ENCODE data around the gene FAM98B. TPM values are rescaled to one million over a fixed set of nuclear protein-coding genes. Genes with fewer than 3 reads are reported as not detected.

Gene FAM98B
- total and polyA plus RNA-seq, 9 of the 15 experiments (the other 6 are each of a cell fraction or from before 2014, with no cell fraction given) = 3.1 to 42.0 (median 9.4) TPM

DNA sequence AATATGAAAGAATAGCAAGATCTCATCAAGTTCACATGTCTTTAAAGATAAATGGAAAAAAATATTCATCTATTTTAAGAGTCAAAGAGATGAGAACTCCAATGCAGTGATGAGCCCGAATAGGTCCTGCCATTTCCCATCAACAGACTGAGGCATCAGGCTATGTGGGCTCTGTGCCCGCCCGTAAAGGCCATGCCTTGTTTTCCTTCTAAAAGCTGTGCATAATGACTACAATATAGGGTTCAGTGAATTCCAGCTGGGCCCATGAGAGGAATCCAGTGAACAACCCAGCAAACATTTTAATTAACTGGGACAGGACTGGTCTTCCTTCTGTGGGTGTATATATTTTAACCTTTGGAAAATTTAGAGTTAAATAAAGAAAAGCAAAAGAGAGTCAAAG lies 66.1 kb downstream of the FAM98B start:
- H3K9ac ChIP-seq (ENCODE audit: insufficient read depth in 1 of 2, low read depth in 2 of 2, low read length in 2 of 2) = no peak overlapping the region
- POLR2A ChIA-PET = interaction anchor here (0.8 kb wide), 1 partner anchor 9 kb away, joined by 5 read pairs; no protein-coding TSS in a partner anchor
- no peak overlapping the region for H2AFZ ChIP-seq (ENCODE audit: low read depth, low read length)
- H3K4me3 ChIP-seq = no peak overlapping the region
- H3K79me2 ChIP-seq (ENCODE audit: control insufficient read depth, insufficient read depth, low read length) = no peaks in the 10 kb centered on the region
- no peak overlapping the region for H3K27ac ChIP-seq (ENCODE audit: extremely low read depth, low read depth, low read length)
- H3K4me2 ChIP-seq (ENCODE audit: insufficient read depth, low read length) = no peak overlapping the region
- WGBS (ENCODE audit: insufficient coverage, low coverage, missing lambda C conversion rate) = 37% methylated on average over 3 of the region's 3 CpGs
- TF ChIP-seq LARP7 (IDR thresholded peaks at IDR 0.05) (no peak), POLR2A (conservative IDR thresholded peaks at IDR 0.05) (no peak)
- in situ Hi-C loops (cut with MboI) = no loop called here
- no TSS peak for BruUV-seq (replicated peaks)
- no peaks in the 10 kb centered on the region for H4K20me1 ChIP-seq (replicated peaks; ENCODE audit: control insufficient read depth, insufficient read depth, low read length)
- peaks cover 0 to 6% of the 10 kb centered on the region in 2 experiments; a peak in 3 of 5 replicates for H3K27me3 ChIP-seq (ENCODE audit: control insufficient read depth in 2 of 2, insufficient read depth in 2 of 2, low read length in 2 of 2)
- no peak for ATAC-seq
- H3K9me1 ChIP-seq (ENCODE audit: control insufficient read depth, insufficient read depth, low read length) = no peaks in the 10 kb centered on the region
- no peaks in the 10 kb centered on the region for H3K4me1 ChIP-seq (replicated peaks in 1 of 2; ENCODE audit: control insufficient read depth in 2 of 2, insufficient read depth in 2 of 2, low read length in 2 of 2)
- CTCF ChIA-PET (ENCODE audit: low intra/inter-chr PET ratio) = no interaction called here
- intact Hi-C loops (cut with micrococcal nuclease) = no loop called here
- no peak for DNase-seq (ENCODE audit: extremely low read depth in 1 of 4, low spot score in 3 of 4)
- no peaks in the 10 kb centered on the region for H3K36me3 ChIP-seq (ENCODE audit: control insufficient read depth, insufficient read depth, low read length)
- FAIRE-seq = no peak
- no peaks in the 10 kb centered on the region for H3K9me3 ChIP-seq (replicated peaks; ENCODE audit: control insufficient read depth, insufficient read depth, low read depth, low read length)

DNA sequence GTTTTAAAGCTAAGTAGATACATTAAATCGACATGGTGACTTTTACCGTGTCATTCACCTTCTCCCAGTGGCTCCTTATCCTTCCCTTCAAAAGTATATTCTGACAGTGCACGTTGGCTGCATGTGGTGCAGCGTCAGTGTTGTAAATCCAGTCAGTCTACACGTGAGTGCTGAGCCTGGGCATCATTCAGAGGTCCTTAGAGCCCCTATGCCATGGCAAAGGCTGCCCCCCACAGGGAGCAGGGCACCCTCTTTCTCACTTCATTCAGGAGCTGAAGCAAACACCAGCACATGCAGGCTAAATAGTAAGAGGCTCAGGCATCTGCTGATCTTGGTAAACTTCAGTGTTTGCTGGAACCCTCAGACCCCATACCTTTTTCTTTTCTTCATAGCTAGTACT lies 67.4 kb downstream of the FAM98B start:
- in situ Hi-C loops (cut with MboI) (no loop called here), intact Hi-C loops (cut with micrococcal nuclease) (no loop called here)
- ChIA-PET POLR2A (interaction anchor here (1.1 kb wide), 1 partner anchor 8 kb away, joined by 5 read pairs; no protein-coding TSS in a partner anchor), CTCF (ENCODE audit: low intra/inter-chr PET ratio) (no interaction called here)
- H3K9ac ChIP-seq (ENCODE audit: insufficient read depth in 1 of 2, low read depth in 2 of 2, low read length in 2 of 2) = no peak overlapping the region
- H3K79me2 ChIP-seq (ENCODE audit: control insufficient read depth, insufficient read depth, low read length) = no peaks in the 10 kb centered on the region
- WGBS (ENCODE audit: insufficient coverage, low coverage, missing lambda C conversion rate) = 0% methylated on average over 5 of the region's 5 CpGs
- FAIRE-seq = no peak
- no peak; the same call in 2 of the 3 replicates for ATAC-seq
- no peak overlapping the region for H3K4me2 ChIP-seq (ENCODE audit: insufficient read depth, low read length)
- no peaks in the 10 kb centered on the region for H3K9me3 ChIP-seq (replicated peaks; ENCODE audit: control insufficient read depth, insufficient read depth, low read depth, low read length)
- no peaks in the 10 kb centered on the region for H3K9me1 ChIP-seq (ENCODE audit: control insufficient read depth, insufficient read depth, low read length)
- H4K20me1 ChIP-seq (replicated peaks; ENCODE audit: control insufficient read depth, insufficient read depth, low read length) = no peaks in the 10 kb centered on the region
- H3K4me3 ChIP-seq = no peak overlapping the region
- H2AFZ ChIP-seq (ENCODE audit: low read depth, low read length) = no peak overlapping the region
- DNase-seq (ENCODE audit: extremely low read depth in 1 of 4, low spot score in 3 of 4) = no peak
- BruUV-seq (replicated peaks) = no TSS peak
- H3K27me3 ChIP-seq (ENCODE audit: control insufficient read depth in 2 of 2, insufficient read depth in 2 of 2, low read length in 2 of 2) = peaks cover 0 to 4% of the 10 kb centered on the region in 2 experiments; a peak in 3 of 5 replicates
- no peaks in the 10 kb centered on the region for H3K4me1 ChIP-seq (replicated peaks in 1 of 2; ENCODE audit: control insufficient read depth in 2 of 2, insufficient read depth in 2 of 2, low read length in 2 of 2)
- H3K27ac ChIP-seq (ENCODE audit: extremely low read depth, low read depth, low read length) = no peak overlapping the region
- H3K36me3 ChIP-seq (ENCODE audit: control insufficient read depth, insufficient read depth, low read length) = no peaks in the 10 kb centered on the region
- TF ChIP-seq, protein P1, sequence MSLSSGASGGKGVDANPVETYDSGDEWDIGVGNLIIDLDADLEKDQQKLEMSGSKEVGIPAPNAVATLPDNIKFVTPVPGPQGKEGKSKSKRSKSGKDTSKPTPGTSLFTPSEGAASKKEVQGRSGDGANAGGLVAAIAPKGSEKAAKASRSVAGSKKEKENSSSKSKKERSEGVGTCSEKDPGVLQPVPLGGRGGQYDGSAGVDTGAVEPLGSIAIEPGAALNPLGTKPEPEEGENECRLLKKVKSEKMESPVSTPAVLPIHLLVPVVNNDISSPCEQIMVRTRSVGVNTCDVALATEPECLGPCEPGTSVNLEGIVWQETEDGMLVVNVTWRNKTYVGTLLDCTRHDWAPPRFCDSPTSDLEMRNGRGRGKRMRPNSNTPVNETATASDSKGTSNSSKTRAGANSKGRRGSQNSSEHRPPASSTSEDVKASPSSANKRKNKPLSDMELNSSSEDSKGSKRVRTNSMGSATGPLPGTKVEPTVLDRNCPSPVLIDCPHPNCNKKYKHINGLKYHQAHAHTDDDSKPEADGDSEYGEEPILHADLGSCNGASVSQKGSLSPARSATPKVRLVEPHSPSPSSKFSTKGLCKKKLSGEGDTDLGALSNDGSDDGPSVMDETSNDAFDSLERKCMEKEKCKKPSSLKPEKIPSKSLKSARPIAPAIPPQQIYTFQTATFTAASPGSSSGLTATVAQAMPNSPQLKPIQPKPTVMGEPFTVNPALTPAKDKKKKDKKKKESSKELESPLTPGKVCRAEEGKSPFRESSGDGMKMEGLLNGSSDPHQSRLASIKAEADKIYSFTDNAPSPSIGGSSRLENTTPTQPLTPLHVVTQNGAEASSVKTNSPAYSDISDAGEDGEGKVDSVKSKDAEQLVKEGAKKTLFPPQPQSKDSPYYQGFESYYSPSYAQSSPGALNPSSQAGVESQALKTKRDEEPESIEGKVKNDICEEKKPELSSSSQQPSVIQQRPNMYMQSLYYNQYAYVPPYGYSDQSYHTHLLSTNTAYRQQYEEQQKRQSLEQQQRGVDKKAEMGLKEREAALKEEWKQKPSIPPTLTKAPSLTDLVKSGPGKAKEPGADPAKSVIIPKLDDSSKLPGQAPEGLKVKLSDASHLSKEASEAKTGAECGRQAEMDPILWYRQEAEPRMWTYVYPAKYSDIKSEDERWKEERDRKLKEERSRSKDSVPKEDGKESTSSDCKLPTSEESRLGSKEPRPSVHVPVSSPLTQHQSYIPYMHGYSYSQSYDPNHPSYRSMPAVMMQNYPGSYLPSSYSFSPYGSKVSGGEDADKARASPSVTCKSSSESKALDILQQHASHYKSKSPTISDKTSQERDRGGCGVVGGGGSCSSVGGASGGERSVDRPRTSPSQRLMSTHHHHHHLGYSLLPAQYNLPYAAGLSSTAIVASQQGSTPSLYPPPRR (CRISPR knock-in tag; IDR thresholded peaks at IDR 0.05; ENCODE audit: borderline replicate concordance) = no peak
- TF ChIP-seq ZC3H8 (IDR thresholded peaks at IDR 0.05) (no peak), ZNF695 (CRISPR knock-in tag; IDR thresholded peaks at IDR 0.05) (no peak), MECOM (CRISPR knock-in tag; IDR thresholded peaks at IDR 0.05) (no peak), ZNF311 (CRISPR knock-in tag; IDR thresholded peaks at IDR 0.05) (no peak), ZNF408 (CRISPR knock-in tag; IDR thresholded peaks at IDR 0.05; ENCODE audit: low read depth) (no peak), RBFOX2 (IDR thresholded peaks at IDR 0.05; ENCODE audit: low read depth, low read length) (no peak), BCOR (IDR thresholded peaks at IDR 0.05) (no peak), ZNF717 (CRISPR knock-in tag; IDR thresholded peaks at IDR 0.05) (no peak), CBX2 (IDR thresholded peaks at IDR 0.05; ENCODE audit: insufficient read depth, low read length, poor library complexity, severe bottlenecking) (no peak), RAD21 (CRISPR knock-in tag; conservative IDR thresholded peaks at IDR 0.05 in 1 of 2, IDR thresholded peaks at IDR 0.05 in 1 of 2) (no peak)
